Activated naive CD8-positive, alpha-beta T cell treated with anti-CD3 and anti-CD28 coated beads, Interleukin-2, amount 10 ng/mL, durations not matched to agents 7 days and 5 days (primary cell): ENCODE measurements around the gene LAMA2. TPM values are rescaled to one million over a fixed set of nuclear protein-coding genes. Genes with fewer than 3 reads are reported as not detected.
A peak's percentile ranks its signal among the peaks of the same experiment; 100 is the strongest.

ENCODE experiments used
- ATAC-seq: fragments of 150-1000 bp; cut with Tn5 transposase; one replicate; pipeline ENCODE4 v1.10.0; 2021; ENCODE audit warnings: low read depth, moderate library complexity
- POLR2A ChIA-PET: fragments of 350-600 bp; sonication (Branson Sonifier 250); formaldehyde crosslinking; loops from one replicate; lab custom pipeline; 2021; ENCODE audit warnings: antibody characterized with exemption; lab: Charles Lee
- DNase-seq: peaks from one replicate; pipeline ENCODE4 v3.0.0; 2021
- H3K27ac Mint-ChIP-seq: one replicate; pipeline ENCODE4 v1.8.0; 2022; ENCODE audit warnings: mild to moderate bottlenecking, mixed read lengths
- H3K27me3 Mint-ChIP-seq: one replicate; pipeline ENCODE4 v1.8.0; 2022; ENCODE audit warnings: mild to moderate bottlenecking, moderate library complexity, mixed read lengths
- H3K36me3 Mint-ChIP-seq: one replicate; pipeline ENCODE4 v1.8.0; 2021; ENCODE audit warnings: mild to moderate bottlenecking, mixed read lengths
- H3K4me1 Mint-ChIP-seq: one replicate; pipeline ENCODE4 v1.8.0; 2021; ENCODE audit warnings: mixed read lengths
- H3K4me3 Mint-ChIP-seq: one replicate; pipeline ENCODE4 v1.8.0; 2022; ENCODE audit warnings: mild to moderate bottlenecking, moderate library complexity, mixed read lengths
- H3K9me3 Mint-ChIP-seq: one replicate; pipeline ENCODE4 v1.8.0; 2021; ENCODE audit warnings: mixed read lengths
- total RNA-seq, 2 experiments: library from RNA; stranded (reverse); gene quantifications; one replicate each; pipeline ENCODE4 v1.2.3, GENCODE V29; 2021

LAMA2 gene
- total RNA-seq, 2 experiments from 2014 or later, result not detected

GRCh38 chr6:129495652-129496051, 612.7 kb downstream of the LAMA2 start:
- Mint-ChIP-seq H3K9me3 (no peaks in the 10 kb centered on the region), H3K27me3 (no peaks in the 10 kb centered on the region), H3K4me1 (peaks cover 20% of the 10 kb centered on the region), H3K36me3 (no peaks in the 10 kb centered on the region), H3K27ac (no peak overlapping the region), H3K4me3 (no peak overlapping the region)
- POLR2A ChIA-PET, result no interaction called here
- no peak for ATAC-seq
- DNase-seq, result no peak

- DNase-seq (no peak), ATAC-seq (no peak)
- Mint-ChIP-seq H3K36me3 (no peaks in the 10 kb centered on the region), H3K27me3 (no peaks in the 10 kb centered on the region), H3K4me1 (peaks cover 20% of the 10 kb centered on the region), H3K4me3 (no peak overlapping the region), H3K9me3 (no peaks in the 10 kb centered on the region), H3K27ac (no peak overlapping the region)
- POLR2A ChIA-PET, result no interaction called here
Observed at GRCh38 chr6:129497481-129498441, 614.8 kb downstream of the LAMA2 start.

- Mint-ChIP-seq H3K27ac (no peak overlapping the region), H3K4me3 (peak overlapping the region; percentile 53), H3K36me3 (no peaks in the 10 kb centered on the region), H3K27me3 (no peaks in the 10 kb centered on the region), H3K4me1 (peaks cover 20% of the 10 kb centered on the region), H3K9me3 (no peaks in the 10 kb centered on the region)
- DNase-seq (no peak), ATAC-seq (no peak)
- POLR2A ChIA-PET, result no interaction called here
Observed at GRCh38 chr6:129498541-129498940, 615.6 kb downstream of the LAMA2 start.

- peak overlapping the region; percentile 53 for H3K4me3 Mint-ChIP-seq
- H3K36me3 Mint-ChIP-seq, result no peaks in the 10 kb centered on the region
- POLR2A ChIA-PET, result no interaction called here
- DNase-seq (no peak), ATAC-seq (peak; percentile 53)
- H3K4me1 Mint-ChIP-seq, result peaks cover 20% of the 10 kb centered on the region
- no peaks in the 10 kb centered on the region for H3K9me3 Mint-ChIP-seq
- peak overlapping the region; percentile 51 for H3K27ac Mint-ChIP-seq
- H3K27me3 Mint-ChIP-seq, result no peaks in the 10 kb centered on the region
Observed at GRCh38 chr6:129498950-129499842, 616.3 kb downstream of the LAMA2 start.

- POLR2A ChIA-PET, result no interaction called here
- Mint-ChIP-seq H3K4me1 (peaks cover 20% of the 10 kb centered on the region), H3K9me3 (no peaks in the 10 kb centered on the region), H3K36me3 (no peaks in the 10 kb centered on the region), H3K27me3 (no peaks in the 10 kb centered on the region), H3K27ac (no peak overlapping the region), H3K4me3 (no peak overlapping the region)
- ATAC-seq, result no peak
- DNase-seq, result no peak
Observed at GRCh38 chr6:129499843-129500219, 616.9 kb downstream of the LAMA2 start.

DNA sequence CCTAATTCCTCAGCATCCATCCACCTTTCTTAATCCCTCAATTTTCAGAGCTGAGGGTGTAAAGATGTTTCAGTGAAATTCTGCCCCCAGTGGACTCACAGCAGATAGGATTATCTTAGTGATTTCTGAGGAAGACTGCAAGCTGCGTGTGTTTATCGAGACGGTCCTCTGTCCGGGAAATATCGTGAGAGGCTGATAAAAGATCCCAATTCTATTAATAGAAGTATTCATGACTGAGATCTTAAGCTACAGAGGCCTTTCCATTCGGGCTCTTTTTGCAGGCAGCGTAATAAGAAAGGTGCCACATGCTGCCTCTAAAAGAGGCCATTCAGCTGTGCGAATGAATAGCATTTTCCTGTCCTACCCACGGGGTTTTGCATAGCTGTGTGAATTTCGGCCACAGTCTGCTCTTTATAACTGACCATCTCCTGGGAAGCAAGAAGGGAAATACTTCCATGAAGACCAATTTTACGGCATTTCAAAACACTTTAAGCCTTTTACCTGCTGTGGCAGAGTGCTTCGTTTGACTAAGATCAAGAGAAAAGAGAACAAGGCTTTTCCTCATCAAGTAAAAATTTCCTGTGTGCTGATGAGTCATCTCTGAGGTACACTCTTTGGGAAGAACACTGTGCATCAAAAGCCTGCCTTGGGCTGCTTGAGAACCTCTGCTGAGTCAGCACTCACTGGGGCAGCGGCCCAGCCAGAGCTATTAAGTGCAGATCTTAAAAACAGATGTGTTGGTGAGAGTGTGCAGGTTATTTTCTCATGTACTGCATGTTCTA, 618.2 kb downstream of the LAMA2 start:
- no peaks in the 10 kb centered on the region for H3K9me3 Mint-ChIP-seq
- no peaks in the 10 kb centered on the region for H3K27me3 Mint-ChIP-seq
- peaks cover 20% of the 10 kb centered on the region for H3K4me1 Mint-ChIP-seq
- no peak overlapping the region for H3K27ac Mint-ChIP-seq
- no peak overlapping the region for H3K4me3 Mint-ChIP-seq
- POLR2A ChIA-PET, result interaction anchor here (1.8 kb wide), 1 partner anchor 10 kb away, joined by 4 read pairs; no protein-coding TSS in a partner anchor
- no peaks in the 10 kb centered on the region for H3K36me3 Mint-ChIP-seq
- ATAC-seq, result no peak
- no peak for DNase-seq

DNA sequence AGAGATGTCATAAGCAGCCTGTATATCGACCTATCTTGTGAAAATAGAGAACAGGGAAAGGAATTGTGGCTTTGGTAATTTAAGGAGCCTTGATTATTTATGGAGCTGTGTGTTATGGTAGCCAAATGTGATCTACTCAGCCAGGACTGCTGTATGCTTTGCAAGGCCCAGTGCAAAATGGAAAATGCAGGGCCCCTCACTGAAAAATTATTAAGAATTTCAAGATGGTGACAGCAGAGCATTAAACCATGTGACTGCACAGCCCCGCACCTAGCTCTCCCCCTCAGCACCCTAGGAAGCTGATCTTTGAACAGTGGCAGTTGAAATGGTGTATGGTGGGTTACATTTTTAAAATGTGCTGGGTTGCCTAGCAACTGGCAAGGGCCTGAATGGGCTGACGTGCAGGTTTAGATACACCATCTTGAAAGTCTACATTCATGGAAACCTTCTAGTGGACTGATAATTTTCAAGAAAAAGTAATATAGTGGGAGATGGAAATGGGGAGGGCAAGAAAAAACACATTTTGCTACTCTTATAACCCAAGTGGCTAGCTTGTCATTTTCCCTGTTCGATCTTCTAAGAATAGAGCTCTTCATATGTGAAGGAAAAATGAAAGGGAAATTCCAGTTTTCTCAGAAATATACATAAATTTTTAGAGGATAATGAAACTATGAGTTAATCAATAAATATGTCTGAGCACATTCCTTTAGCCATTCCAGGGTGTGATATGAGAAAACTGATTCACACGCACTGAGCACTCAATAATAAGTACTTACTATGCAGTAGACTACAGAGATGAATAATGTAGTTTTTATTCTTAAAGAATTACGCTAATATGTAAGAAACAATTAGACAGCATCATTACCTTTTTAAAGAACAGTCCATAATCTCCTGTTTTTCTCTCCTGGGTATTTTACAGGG, 619.1 kb downstream of the LAMA2 start:
- Mint-ChIP-seq H3K4me3 (no peak overlapping the region), H3K27ac (no peak overlapping the region), H3K4me1 (peaks cover 20% of the 10 kb centered on the region), H3K36me3 (no peaks in the 10 kb centered on the region), H3K27me3 (no peaks in the 10 kb centered on the region), H3K9me3 (no peaks in the 10 kb centered on the region)
- DNase-seq, result no peak
- POLR2A ChIA-PET, result interaction anchor here (1.8 kb wide), 1 partner anchor 11 kb away, joined by 4 read pairs; no protein-coding TSS in a partner anchor
- ATAC-seq, result no peak

DNA sequence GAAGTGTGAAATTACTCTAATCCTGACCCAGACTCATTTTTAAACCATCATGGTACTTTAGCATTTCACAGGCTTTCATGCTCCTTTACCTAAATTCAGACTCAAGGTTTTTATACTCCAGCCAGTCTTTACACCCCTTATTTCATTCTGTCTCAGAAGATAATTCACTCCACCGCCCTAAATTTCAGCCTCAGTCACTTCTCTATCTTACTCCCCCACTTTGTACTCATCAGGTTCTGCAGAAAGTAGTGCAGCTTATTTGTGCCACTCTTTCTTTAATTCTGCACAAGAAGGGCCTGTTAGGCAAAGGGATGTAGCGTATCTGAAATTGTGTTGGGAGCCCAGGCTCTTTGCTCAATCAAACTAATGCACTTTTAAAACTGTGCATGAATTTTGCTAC, 621.5 kb downstream of the LAMA2 start:
- POLR2A ChIA-PET, result no interaction called here
- H3K4me1 Mint-ChIP-seq, result peaks cover 14% of the 10 kb centered on the region
- DNase-seq, result no peak
- no peaks in the 10 kb centered on the region for H3K9me3 Mint-ChIP-seq
- no peak for ATAC-seq
- H3K27ac Mint-ChIP-seq, result no peak overlapping the region
- no peak overlapping the region for H3K4me3 Mint-ChIP-seq
- H3K36me3 Mint-ChIP-seq, result no peaks in the 10 kb centered on the region
- no peaks in the 10 kb centered on the region for H3K27me3 Mint-ChIP-seq

GRCh38 chr6:129507059-129507807, 624.3 kb downstream of the LAMA2 start:
- no peak for ATAC-seq
- POLR2A ChIA-PET, result no interaction called here
- H3K27me3 Mint-ChIP-seq, result no peaks in the 10 kb centered on the region
- H3K4me1 Mint-ChIP-seq, result peaks cover 5% of the 10 kb centered on the region
- no peaks in the 10 kb centered on the region for H3K36me3 Mint-ChIP-seq
- no peak for DNase-seq
- H3K9me3 Mint-ChIP-seq, result no peaks in the 10 kb centered on the region
- no peak overlapping the region for H3K27ac Mint-ChIP-seq
- no peak overlapping the region for H3K4me3 Mint-ChIP-seq

- no peak for ATAC-seq
- H3K9me3 Mint-ChIP-seq, result no peaks in the 10 kb centered on the region
- POLR2A ChIA-PET, result no interaction called here
- H3K4me1 Mint-ChIP-seq, result peaks cover 5% of the 10 kb centered on the region
- H3K27me3 Mint-ChIP-seq, result no peaks in the 10 kb centered on the region
- no peak overlapping the region for H3K27ac Mint-ChIP-seq
- H3K36me3 Mint-ChIP-seq, result no peaks in the 10 kb centered on the region
- no peak for DNase-seq
- H3K4me3 Mint-ChIP-seq, result no peak overlapping the region
Observed at GRCh38 chr6:129507846-129508245, 624.9 kb downstream of the LAMA2 start.

- ATAC-seq (no peak), DNase-seq (no peak)
- H3K4me1 Mint-ChIP-seq, result peaks cover 5% of the 10 kb centered on the region
- H3K27ac Mint-ChIP-seq, result no peak overlapping the region
- H3K36me3 Mint-ChIP-seq, result no peaks in the 10 kb centered on the region
- H3K27me3 Mint-ChIP-seq, result no peaks in the 10 kb centered on the region
- POLR2A ChIA-PET, result no interaction called here
- no peak overlapping the region for H3K4me3 Mint-ChIP-seq
- no peaks in the 10 kb centered on the region for H3K9me3 Mint-ChIP-seq
Observed at GRCh38 chr6:129508477-129509145, 625.7 kb downstream of the LAMA2 start.
